Measurements from ENCODE around the gene OSBPL9. TPM values are rescaled to one million over a fixed set of nuclear protein-coding genes. Genes with fewer than 3 reads are reported as not detected.

Gene OSBPL9
- total and polyA plus RNA-seq, 8 donors = 30.7 to 51.0 (median 35.6) TPM

GRCh38 chr1:51616490-51616889 lies 402 bp upstream of the OSBPL9 start:
- intact Hi-C loops (cut with DNase I) = no loop called here
- FAIRE-seq = peak; percentile 9

DNA sequence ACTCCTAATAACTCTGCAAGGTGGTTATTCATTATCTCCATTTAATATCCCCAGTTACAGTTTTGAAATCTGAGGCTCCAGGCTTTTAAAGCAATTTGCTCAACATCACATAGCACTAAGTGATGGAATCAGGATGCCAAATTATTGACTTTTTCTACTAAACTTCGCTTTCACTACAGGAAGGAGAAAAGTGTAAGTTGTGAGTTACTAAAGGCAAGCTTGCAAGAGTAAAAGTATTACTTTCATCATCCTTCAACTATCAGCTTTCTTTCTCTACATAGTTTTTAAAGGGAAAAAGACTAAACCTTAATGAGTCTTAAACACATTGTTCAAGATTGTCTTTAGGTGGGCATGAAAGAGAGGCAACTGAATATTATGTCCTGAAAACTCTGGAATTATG lies 1.8 kb downstream of the OSBPL9 start:
- Histone ChIP-seq H3K4me1 (peaks cover 0 to 24% (median 6%) of the 10 kb centered on the region in 3 donors), H3K27me3 (no peaks in the 10 kb centered on the region), H3K27ac (no peak overlapping the region), H3K36me3 (no peaks in the 10 kb centered on the region), H3K9me3 (no peaks in the 10 kb centered on the region), H3K4me3 (no peak overlapping the region)
- WGBS, 2 donors = 55 to 58% methylated on average over 1 of the region's 1 CpG
- FAIRE-seq (no peak), DNase-seq (no peak), ATAC-seq (no peak)
- TF ChIP-seq CTCF (IDR thresholded peaks at IDR 0.05) = no peak
- intact Hi-C loops (cut with DNase I) = no loop called here

More at GRCh38 chr1:51616490-51616889, 402 bp upstream of the OSBPL9 start:
- Histone ChIP-seq H3K9me3 (no peaks in the 10 kb centered on the region), H3K27ac (no peak overlapping the region), H3K36me3 (no peaks in the 10 kb centered on the region), H3K4me1 (peaks cover 0 to 16% (median 0%) of the 10 kb centered on the region in 3 donors), H3K4me3 (peak overlapping the region; percentile 45 to 86 (median 83)), H3K27me3 (no peaks in the 10 kb centered on the region)
- WGBS, 2 donors = 54 to 57% methylated on average over 4 of the region's 4 CpGs
- ATAC-seq (no peak), DNase-seq (no peak)
- TF ChIP-seq CTCF (IDR thresholded peaks at IDR 0.05) = no peak

- 75 to 86% methylated on average over 1 of the region's 1 CpG for WGBS, 2 donors
- no peak for DNase-seq
- Histone ChIP-seq H3K4me1 (peaks cover 0 to 24% (median 6%) of the 10 kb centered on the region in 3 donors), H3K36me3 (no peaks in the 10 kb centered on the region), H3K4me3 (no peak overlapping the region), H3K27me3 (no peaks in the 10 kb centered on the region), H3K9me3 (no peaks in the 10 kb centered on the region), H3K27ac (no peak overlapping the region)
- intact Hi-C loops (cut with DNase I) = loop anchor here in 2 of 3 donors (10.0 kb wide), 1 partner anchor 144 kb away; no protein-coding TSS in a partner anchor
- no peak for TF ChIP-seq CTCF (IDR thresholded peaks at IDR 0.05)
- no peak for FAIRE-seq
- ATAC-seq = no peak
Observed at GRCh38 chr1:51620470-51620869, 3.6 kb downstream of the OSBPL9 start.

DNA sequence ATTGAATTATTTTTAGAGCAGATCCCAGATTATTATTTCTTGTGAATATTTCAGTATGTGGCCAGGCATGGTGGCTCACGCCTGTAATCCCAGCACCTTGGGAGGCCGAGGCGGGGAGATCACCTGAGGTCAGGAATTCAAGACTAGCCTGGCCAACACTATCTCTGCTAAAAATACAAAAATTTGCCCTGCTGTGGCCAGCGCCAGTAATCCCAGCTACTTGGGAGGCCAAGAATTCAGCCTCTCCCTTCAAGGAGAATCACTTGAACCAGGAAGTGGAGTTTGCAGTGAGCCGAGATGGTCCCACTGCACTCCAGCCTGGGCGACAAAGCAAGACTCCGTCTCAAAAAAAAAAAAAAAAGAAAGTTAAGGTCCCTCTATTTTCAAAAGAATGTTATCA lies 4.3 kb downstream of the OSBPL9 start:
- intact Hi-C loops (cut with DNase I) = loop anchor here in 2 of 3 donors (10.0 kb wide), 1 partner anchor 144 kb away; no protein-coding TSS in a partner anchor
- no peak for DNase-seq
- ATAC-seq = no peak
- no peak overlapping the region for H3K4me3 ChIP-seq
- no peak for TF ChIP-seq CTCF (IDR thresholded peaks at IDR 0.05)
- H3K27ac ChIP-seq = no peak overlapping the region
- FAIRE-seq = no peak
- WGBS, 2 donors = 94 to 98% methylated on average over 7 of the region's 7 CpGs
- H3K27me3 ChIP-seq = no peaks in the 10 kb centered on the region
- no peaks in the 10 kb centered on the region for H3K9me3 ChIP-seq
- peaks cover 0 to 23% (median 6%) of the 10 kb centered on the region in 3 donors for H3K4me1 ChIP-seq
- no peaks in the 10 kb centered on the region for H3K36me3 ChIP-seq

DNA sequence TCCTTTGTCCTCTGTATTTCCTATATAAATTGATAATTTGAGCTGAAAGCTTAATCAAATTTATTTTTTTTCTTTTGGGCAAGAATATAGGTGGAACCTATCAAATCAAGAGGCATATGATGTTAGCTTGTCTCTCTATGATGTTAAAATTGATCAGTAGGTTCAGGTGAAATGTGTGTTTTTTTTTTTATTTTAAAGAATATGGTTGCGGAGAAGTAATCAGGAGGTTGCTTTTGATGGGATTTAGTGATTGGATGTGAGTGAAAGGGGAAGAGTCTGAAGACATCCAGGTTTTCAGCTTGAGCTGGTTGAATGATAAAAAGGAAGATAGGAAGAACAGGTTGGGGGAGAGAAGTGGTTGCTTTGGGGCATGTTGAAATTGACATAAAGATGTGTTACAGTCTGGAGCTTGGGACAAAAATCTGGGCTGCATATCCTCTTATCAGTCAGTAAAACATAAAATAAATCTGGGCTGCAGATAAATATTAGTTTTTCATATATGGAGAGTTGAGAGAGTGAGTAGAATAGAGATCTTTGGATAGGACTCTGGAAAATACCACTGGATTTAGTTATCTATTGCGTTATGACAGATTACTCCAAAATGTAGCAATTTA lies 5.1 kb downstream of the OSBPL9 start:
- peaks cover 0 to 18% (median 6%) of the 10 kb centered on the region in 3 donors for H3K4me1 ChIP-seq
- H3K4me3 ChIP-seq = no peak overlapping the region
- 73 to 79% methylated on average over 2 of the region's 2 CpGs for WGBS, 2 donors
- TF ChIP-seq CTCF (IDR thresholded peaks at IDR 0.05) = no peak
- no peaks in the 10 kb centered on the region for H3K27me3 ChIP-seq
- no peaks in the 10 kb centered on the region for H3K9me3 ChIP-seq
- no peaks in the 10 kb centered on the region for H3K36me3 ChIP-seq
- ATAC-seq (no peak), FAIRE-seq (no peak), DNase-seq (no peak)
- intact Hi-C loops (cut with DNase I) = loop anchor here in 2 of 3 donors (10.0 kb wide), 1 partner anchor 143 kb away; no protein-coding TSS in a partner anchor
- no peak overlapping the region for H3K27ac ChIP-seq

Data from pancreas (tissue), 10 donors.